Right hindlimb (tissue), 1 donor: Measurements from ENCODE around the gene TWIST2.

Experiments used
- DNase-seq: peaks from one replicate; pipeline ENCODE4 v3.0.0-alpha.2; 2018

TWIST2 gene

GRCh38 chr2:238906936-238907716 is 59.2 kb downstream of the TWIST2 start:
- no peak for DNase-seq

GRCh38 chr2:238907717-238908173 is 59.9 kb downstream of the TWIST2 start:
- no peak for DNase-seq

- peak; percentile 36 for DNase-seq
Measured at GRCh38 chr2:238908960-238909951, 61.4 kb downstream of the TWIST2 start.

- DNase-seq = peak; percentile 16
Measured at GRCh38 chr2:238910751-238911351, 63.0 kb downstream of the TWIST2 start.

GRCh38 chr2:238911376-238912227 is 63.7 kb downstream of the TWIST2 start:
- peak; percentile 11 for DNase-seq

GRCh38 chr2:238912228-238912915 is 64.5 kb downstream of the TWIST2 start:
- peak; percentile 4 for DNase-seq

- peak; percentile 14 for DNase-seq
Measured at GRCh38 chr2:238912916-238913875, 65.3 kb downstream of the TWIST2 start.

- DNase-seq = peak; percentile 10
Measured at GRCh38 chr2:238913931-238914647, 66.2 kb downstream of the TWIST2 start.

GRCh38 chr2:238914648-238915015 is 66.7 kb downstream of the TWIST2 start:
- DNase-seq = peak; percentile 5

- peak; percentile 9 for DNase-seq
Measured at GRCh38 chr2:238915196-238915595, 67.3 kb downstream of the TWIST2 start.

GRCh38 chr2:238915596-238915995 is 67.7 kb downstream of the TWIST2 start:
- no peak for DNase-seq

- peak; percentile 6 for DNase-seq
Measured at GRCh38 chr2:238916176-238916874, 68.4 kb downstream of the TWIST2 start.

GRCh38 chr2:238916875-238917590 is 69.1 kb downstream of the TWIST2 start:
- DNase-seq = peak; percentile 12

GRCh38 chr2:238919307-238919706 is 71.4 kb downstream of the TWIST2 start:
- peak; percentile 2 for DNase-seq

GRCh38 chr2:238920053-238920452 is 72.2 kb downstream of the TWIST2 start:
- DNase-seq = peak; percentile 10

GRCh38 chr2:238920601-238921001 is 72.7 kb downstream of the TWIST2 start:
- peak; percentile 1 for DNase-seq

- DNase-seq = peak; percentile 10
Measured at GRCh38 chr2:238921259-238921658, 73.4 kb downstream of the TWIST2 start.

- peak; percentile 4 for DNase-seq
Measured at GRCh38 chr2:238921681-238922319, 73.9 kb downstream of the TWIST2 start.
